ENCODE data around the gene NYNRIN.

GRCh38 chr14:24377126-24377525, 21.7 kb upstream of the NYNRIN start:
- TF ChIP-seq EZH2 (IDR thresholded peaks at IDR 0.05) = no peak
- TF ChIP-seq, protein P1, sequence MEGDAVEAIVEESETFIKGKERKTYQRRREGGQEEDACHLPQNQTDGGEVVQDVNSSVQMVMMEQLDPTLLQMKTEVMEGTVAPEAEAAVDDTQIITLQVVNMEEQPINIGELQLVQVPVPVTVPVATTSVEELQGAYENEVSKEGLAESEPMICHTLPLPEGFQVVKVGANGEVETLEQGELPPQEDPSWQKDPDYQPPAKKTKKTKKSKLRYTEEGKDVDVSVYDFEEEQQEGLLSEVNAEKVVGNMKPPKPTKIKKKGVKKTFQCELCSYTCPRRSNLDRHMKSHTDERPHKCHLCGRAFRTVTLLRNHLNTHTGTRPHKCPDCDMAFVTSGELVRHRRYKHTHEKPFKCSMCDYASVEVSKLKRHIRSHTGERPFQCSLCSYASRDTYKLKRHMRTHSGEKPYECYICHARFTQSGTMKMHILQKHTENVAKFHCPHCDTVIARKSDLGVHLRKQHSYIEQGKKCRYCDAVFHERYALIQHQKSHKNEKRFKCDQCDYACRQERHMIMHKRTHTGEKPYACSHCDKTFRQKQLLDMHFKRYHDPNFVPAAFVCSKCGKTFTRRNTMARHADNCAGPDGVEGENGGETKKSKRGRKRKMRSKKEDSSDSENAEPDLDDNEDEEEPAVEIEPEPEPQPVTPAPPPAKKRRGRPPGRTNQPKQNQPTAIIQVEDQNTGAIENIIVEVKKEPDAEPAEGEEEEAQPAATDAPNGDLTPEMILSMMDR (IDR thresholded peaks at IDR 0.05 in 2 of 3, conservative IDR thresholded peaks at IDR 0.05 in 1 of 3; ENCODE audit: borderline replicate concordance in 1 of 3, insufficient read depth in 1 of 3, low read depth in 2 of 3, low read length in 2 of 3) = no peak
- TF ChIP-seq EGR1 (IDR thresholded peaks at IDR 0.05; ENCODE audit: low read depth) = no peak
- TF ChIP-seq REST (IDR thresholded peaks at IDR 0.05; ENCODE audit: low read depth) = no peak
- no peak for TF ChIP-seq CEBPB (IDR thresholded peaks at IDR 0.05; ENCODE audit: low read depth)

All from HCT116 (cell line).